D721Med (cell line): Measurements from ENCODE around the gene GRWD1.

ENCODE experiments used
- DNase-seq: peaks from one replicate; pipeline ENCODE4 v3.0.0; 2011; ENCODE audit warnings: low spot score; ENCODE audit not compliant: insufficient read length
- FAIRE-seq: peaks from 2 replicates; lab custom pipeline; 2011; peaks lifted over from hg19 to GRCh38; lab: Jason Lieb, UNC
- TF ChIP-seq, protein P1 (sequence below): IDR thresholded peaks from 2 replicates; pipeline ENCODE4 v1.5.1; 2012; ENCODE audit warnings: mild to moderate bottlenecking, control low read depth; ENCODE audit not compliant: insufficient read depth; ENCODE audit errors: missing control alignments

Gene GRWD1

DNA sequence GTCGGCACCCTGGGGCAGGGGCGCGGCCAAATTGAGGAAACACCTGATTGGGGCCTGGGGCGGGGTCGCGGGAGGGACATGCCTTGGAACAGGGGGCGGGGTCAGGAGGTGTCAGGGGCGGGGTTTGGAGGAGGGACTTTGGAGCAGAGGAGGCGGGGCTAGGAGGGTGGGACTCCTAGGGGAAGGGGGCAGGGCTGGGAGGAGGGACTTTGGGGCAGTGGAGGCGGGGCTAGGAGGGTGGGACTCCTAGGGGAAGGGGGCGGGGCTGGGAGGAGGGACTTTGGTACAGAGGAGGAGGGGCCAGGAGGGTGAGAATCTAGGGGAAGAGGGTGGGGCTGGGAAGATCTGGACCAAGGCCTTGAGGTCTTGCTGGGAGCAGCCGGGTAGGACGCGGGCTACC, 30.4 kb upstream of the GRWD1 start:
- TF ChIP-seq, protein P1, sequence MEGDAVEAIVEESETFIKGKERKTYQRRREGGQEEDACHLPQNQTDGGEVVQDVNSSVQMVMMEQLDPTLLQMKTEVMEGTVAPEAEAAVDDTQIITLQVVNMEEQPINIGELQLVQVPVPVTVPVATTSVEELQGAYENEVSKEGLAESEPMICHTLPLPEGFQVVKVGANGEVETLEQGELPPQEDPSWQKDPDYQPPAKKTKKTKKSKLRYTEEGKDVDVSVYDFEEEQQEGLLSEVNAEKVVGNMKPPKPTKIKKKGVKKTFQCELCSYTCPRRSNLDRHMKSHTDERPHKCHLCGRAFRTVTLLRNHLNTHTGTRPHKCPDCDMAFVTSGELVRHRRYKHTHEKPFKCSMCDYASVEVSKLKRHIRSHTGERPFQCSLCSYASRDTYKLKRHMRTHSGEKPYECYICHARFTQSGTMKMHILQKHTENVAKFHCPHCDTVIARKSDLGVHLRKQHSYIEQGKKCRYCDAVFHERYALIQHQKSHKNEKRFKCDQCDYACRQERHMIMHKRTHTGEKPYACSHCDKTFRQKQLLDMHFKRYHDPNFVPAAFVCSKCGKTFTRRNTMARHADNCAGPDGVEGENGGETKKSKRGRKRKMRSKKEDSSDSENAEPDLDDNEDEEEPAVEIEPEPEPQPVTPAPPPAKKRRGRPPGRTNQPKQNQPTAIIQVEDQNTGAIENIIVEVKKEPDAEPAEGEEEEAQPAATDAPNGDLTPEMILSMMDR: no peak
- FAIRE-seq (no peak), DNase-seq (no peak)

DNA sequence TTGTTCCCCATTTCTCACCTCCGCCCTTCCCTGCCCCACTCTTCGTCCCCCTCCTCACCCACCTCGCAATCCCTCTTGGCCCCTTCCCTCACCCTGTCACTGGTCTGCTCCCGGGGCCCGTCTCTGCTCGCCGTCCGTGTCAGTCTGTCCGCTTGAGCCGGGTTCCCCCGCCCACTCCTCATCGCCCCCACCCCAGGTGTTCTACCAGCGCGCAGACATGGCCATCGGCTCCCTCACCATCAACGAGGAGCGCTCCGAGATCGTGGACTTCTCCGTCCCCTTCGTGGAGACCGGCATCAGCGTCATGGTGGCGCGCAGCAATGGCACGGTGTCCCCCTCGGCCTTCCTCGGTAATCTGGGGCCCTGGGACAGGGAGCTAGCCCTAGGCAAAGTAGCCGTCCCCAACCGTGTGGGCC, 30.0 kb upstream of the GRWD1 start:
- FAIRE-seq (no peak), DNase-seq (no peak)
- TF ChIP-seq, protein P1: no peak

DNA sequence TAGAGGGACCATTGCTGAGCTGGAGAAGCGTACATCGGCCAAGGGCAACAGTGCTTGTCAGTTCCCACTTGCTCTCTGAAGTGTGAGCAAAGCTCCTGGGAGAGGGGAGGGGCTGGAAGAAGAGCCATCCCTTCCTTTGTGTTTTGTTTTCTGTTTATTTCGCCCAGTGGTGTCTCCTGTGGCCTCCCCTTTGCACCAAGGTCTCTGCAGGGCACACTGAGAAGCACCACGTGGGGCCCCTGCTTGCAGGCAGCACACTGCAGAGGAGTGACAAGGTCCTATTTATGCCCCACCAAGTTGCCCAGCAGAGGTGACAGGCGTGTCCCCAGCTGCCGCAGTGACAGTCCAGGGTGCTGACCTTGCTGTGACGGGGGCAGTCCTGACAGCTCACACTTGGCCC, 28.4 kb upstream of the GRWD1 start:
- FAIRE-seq (no peak), DNase-seq (no peak)
- TF ChIP-seq, protein P1: no peak

DNA sequence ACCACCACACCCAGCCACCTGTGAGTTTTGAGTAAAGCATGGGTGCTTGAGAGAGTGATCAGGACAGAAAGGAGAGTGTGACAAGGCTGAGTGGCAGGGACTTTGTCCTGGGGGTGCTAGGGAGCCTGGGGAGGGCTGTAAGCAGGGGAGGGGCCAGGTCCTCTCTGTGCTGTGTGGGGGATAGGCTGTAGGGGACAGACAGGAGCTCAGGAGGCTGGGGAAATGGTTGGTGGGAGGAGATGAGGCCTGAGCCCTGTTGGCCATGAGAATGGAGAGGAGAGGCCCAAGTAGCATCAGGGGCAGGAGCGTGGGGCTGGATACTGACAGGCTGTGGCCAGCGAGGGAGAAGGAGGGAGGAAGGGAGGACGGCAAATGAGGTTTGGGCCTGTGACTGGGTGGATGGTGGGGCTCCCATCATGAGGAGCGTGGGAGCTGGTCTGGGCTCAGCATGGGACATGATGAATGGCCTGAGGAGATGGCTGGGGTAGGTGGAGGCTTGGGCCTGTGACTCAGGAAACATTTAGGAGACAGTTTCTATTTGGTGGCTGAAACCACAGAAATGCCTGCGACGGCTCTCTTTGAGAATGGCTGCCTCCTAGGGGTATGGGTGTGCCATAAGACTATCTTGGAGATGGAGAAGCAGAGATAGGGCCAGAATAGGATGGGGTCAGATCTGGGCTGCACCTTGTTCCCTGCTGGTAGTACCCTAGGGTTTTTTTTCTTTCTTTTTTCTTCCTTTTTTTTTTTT, 27.3 kb upstream of the GRWD1 start:
- DNase-seq (no peak), FAIRE-seq (no peak)
- TF ChIP-seq, protein P1: no peak

DNA sequence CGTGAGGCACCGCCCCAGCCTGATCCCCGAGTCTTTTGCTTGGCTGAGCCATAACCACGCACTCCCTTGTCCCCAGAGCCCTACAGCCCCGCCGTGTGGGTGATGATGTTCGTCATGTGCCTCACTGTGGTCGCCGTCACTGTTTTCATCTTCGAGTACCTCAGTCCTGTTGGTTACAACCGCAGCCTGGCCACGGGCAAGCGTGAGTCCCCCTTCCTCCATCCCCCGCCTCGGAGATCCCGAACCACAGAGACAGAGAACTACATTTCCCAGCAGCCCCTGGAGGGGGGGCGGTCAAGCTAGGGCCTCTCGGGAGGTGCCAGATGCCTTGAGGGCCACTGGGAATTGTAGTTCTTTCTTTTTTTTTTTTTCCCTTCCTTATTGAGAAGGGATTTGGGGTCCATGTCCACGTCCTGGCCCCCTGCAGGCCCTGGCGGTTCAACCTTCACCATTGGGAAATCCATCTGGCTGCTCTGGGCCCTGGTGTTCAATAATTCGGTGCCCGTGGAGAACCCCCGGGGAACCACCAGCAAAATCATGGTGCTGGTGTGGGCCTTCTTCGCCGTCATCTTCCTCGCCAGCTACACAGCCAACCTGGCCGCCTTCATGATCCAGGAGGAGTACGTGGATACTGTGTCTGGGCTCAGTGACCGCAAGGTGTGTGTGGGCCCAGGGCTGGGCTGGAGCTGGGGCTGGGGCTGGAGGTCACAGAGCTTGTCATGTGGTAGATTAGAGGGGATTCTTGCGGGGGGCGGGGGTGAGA, 26.4 kb upstream of the GRWD1 start:
- FAIRE-seq (no peak), DNase-seq (no peak)
- TF ChIP-seq, protein P1: no peak

DNA sequence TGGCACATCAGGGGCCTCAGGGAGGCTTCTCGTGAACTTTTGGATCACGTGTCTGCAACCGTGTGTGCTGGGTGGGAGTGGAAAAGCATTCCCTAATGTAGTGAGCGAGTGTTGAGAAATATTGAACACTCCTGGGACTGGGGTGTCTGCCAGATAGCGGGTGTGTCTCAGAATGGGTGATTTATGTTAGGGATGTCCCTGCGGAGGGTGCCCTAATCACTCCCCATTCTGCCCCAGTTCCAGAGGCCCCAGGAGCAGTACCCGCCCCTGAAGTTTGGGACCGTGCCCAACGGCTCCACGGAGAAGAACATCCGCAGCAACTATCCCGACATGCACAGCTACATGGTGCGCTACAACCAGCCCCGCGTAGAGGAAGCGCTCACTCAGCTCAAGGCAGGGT, 24.2 kb upstream of the GRWD1 start:
- no peak for DNase-seq
- TF ChIP-seq, protein P1: no peak
- FAIRE-seq: no peak
